Mucosa of descending colon (tissue), 3 donors: Measurements from ENCODE around the gene SLC25A11. TPM values are rescaled to one million over a fixed set of nuclear protein-coding genes. Genes with fewer than 3 reads are reported as not detected.

ENCODE experiments used
- ATAC-seq: fragments of 200-7000 bp; cut with Tn5 transposase; one replicate; pipeline ENCODE4 v1.9.1; 2020; ENCODE audit warnings: mild to moderate bottlenecking, moderate library complexity
- DNase-seq, 3 donors: peaks; one replicate each; pipeline ENCODE4 v3.0.0-alpha.2; 2020
- H3K36me3 ChIP-seq: fragments of 200-600 bp; one replicate; pipeline ENCODE4 v1.8.0; 2021; ENCODE audit warnings: low read depth, mild to moderate bottlenecking
- H3K4me1 ChIP-seq: fragments of 200-600 bp; one replicate; pipeline ENCODE4 v1.8.0; 2021; ENCODE audit warnings: low read depth, mild to moderate bottlenecking
- H3K4me3 ChIP-seq: fragments of 200-600 bp; one replicate; pipeline ENCODE4 v1.8.0; 2021; ENCODE audit warnings: mild to moderate bottlenecking
- H3K9me3 ChIP-seq: fragments of 200-600 bp; one replicate; pipeline ENCODE4 v1.8.0; 2021; ENCODE audit warnings: mild to moderate bottlenecking
- intact Hi-C, 2 donors: fragments of 100-400 bp; cut with DNase I in 1 of 2; cut with micrococcal nuclease in 1 of 2; formaldehyde crosslinking; loops; one replicate each; pipeline versions ENCODE4 v1.11.0 to v1.11.1; 2022; cut with DNase I, micrococcal nuclease
- total RNA-seq, 3 donors: library from RNA; stranded (reverse); fragmentation: NEBNext Ultra II Directional in 2 of 3; extraction: Animal tissue kit (Norgen Biotek cat#: 25700) in 2 of 3; gene quantifications; one replicate each; pipeline versions ENCODE4 v1.2.1 to v1.2.4, GENCODE V29; 2021 to 2023
- TF ChIP-seq, protein P1 (sequence below): fragments of 200-600 bp; IDR thresholded peaks from one replicate; pipeline ENCODE4 v1.8.0; 2022; ENCODE audit warnings: antibody characterized with exemption, mild to moderate bottlenecking
- donor health status: DM: no; HTN: no; CAD: no; lungs with moderate emphysema.
- donor health status: DM: no; HTN: no; CAD: no.
- donor health status: DM: no; HTN: yes; CAD: no.

The SLC25A11 gene
- total RNA-seq, 3 donors from 2014 or later, result 68.4 to 87.2 (median 72.8) TPM

DNA sequence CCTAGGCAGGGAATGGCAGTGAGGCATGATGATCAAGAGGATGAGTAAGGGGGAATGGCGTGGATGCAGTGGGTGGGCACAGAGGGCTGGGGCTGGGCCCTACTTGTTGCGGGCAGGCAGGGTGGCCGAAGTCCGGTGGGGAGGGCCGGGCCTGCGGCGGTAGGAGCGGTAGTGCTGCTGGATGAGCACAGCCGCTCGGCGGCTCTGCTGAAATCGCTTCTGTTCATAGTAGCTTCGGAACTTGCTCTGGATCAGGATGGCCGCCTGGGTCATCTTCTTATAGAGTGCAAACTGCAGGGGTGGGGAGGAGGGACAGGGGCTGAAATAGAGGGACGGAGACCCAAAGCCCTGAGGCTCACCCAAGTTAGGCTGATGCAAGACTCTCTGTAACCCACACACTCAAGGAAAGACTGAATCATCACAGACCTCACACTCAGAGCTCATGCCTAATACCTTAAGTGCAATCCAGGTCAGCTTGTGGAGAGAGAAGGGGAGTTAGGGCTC is 29.3 kb upstream of the SLC25A11 start:
- Histone ChIP-seq H3K9me3 (no peaks in the 10 kb centered on the region), H3K36me3 (peaks cover 8% of the 10 kb centered on the region), H3K4me1 (peaks cover 8% of the 10 kb centered on the region), H3K4me3 (no peak overlapping the region)
- DNase-seq (peak in 1 of 3 donors; percentile 63), ATAC-seq (no peak)
- TF ChIP-seq, protein P1, sequence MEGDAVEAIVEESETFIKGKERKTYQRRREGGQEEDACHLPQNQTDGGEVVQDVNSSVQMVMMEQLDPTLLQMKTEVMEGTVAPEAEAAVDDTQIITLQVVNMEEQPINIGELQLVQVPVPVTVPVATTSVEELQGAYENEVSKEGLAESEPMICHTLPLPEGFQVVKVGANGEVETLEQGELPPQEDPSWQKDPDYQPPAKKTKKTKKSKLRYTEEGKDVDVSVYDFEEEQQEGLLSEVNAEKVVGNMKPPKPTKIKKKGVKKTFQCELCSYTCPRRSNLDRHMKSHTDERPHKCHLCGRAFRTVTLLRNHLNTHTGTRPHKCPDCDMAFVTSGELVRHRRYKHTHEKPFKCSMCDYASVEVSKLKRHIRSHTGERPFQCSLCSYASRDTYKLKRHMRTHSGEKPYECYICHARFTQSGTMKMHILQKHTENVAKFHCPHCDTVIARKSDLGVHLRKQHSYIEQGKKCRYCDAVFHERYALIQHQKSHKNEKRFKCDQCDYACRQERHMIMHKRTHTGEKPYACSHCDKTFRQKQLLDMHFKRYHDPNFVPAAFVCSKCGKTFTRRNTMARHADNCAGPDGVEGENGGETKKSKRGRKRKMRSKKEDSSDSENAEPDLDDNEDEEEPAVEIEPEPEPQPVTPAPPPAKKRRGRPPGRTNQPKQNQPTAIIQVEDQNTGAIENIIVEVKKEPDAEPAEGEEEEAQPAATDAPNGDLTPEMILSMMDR, result no peak
- intact Hi-C loops, result no loop called here

DNA sequence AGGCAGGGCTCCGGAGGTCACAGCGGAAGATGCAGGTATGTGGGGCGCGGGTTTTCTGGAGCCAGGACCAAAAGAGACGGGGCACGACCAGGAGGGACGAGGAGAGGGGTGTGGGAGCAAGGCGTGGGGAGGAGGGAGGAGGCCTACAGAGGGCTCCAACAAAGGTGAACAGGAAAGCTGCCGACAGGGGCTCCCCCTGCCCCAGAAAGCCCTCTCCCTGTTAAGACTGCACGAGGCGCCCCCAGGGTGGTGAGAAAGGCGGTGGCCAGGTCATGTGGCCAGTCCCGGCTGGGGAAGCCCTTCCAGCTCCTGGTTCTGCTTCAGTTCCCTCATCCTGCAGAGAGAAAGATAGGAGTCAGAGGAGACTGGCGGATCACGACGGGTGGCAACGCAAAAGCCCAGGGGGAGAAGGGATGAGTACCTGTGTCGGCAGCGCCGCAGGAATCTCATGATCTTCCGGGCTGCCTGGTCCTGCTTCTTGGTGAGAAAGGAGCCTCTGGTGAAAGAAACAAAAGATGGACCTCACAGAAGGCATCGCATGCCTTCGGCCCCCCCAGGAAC is 28.7 kb upstream of the SLC25A11 start:
- intact Hi-C loops, result no loop called here
- TF ChIP-seq, protein P1, result no peak
- ATAC-seq, result no peak
- H3K36me3 ChIP-seq, result peaks cover 5% of the 10 kb centered on the region
- no peak overlapping the region for H3K4me3 ChIP-seq
- H3K4me1 ChIP-seq, result peaks cover 8% of the 10 kb centered on the region
- no peaks in the 10 kb centered on the region for H3K9me3 ChIP-seq
- DNase-seq, result peak in 1 of 3 donors; percentile 72

DNA sequence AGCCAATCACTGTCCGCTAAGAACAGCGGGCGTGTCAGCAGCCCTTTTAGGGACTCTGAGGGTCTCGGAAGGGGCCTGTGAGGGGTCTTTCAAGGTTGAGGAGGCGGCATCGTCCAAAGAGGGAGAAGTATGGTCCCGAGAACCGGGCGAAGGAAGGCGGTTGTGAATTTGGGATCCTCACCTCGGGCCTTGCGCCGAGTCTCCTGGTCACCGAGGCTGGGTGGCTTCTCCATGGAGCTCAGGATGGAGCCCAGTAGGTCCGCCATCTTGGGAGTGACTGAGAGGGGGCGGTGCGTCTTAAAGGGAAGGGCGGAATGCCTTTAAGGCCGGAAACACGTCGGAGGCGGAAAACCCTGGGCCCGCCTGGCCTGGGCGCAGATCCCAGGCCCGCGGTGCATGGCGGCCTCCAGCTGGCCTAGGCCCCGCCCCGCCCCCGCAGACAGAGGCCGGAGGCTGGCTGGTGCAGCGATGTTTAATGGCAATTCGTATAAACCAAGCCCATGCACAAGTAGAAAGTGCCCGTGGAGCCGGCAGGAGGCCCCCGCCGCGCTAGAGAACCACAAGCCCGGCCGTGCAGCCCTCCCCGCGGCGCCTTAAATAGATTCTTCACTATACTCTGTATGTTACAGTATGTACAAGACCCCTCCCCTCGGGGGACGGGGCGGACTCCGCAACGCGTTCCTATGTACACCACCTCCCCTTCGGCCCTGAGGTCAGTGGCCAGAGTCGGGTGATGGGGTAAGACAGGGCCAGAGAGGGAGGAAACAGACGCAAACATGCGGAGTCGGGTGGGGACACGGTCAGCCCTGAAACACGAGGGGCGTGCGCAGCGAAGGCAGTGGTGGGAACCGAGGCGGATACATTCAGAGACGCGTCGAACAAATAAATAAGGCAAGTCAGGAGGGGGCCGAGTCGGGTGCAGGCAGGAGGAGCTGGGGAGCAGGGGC is 28.0 kb upstream of the SLC25A11 start, which contains the start of gene SPAG7:
Gene SPAG7 (minus strand): TSS at position 279 of the 947 bp plus-strand sequence. CDS start 13 bp downstream, at position 266.
- Histone ChIP-seq H3K4me1 (peaks cover 8% of the 10 kb centered on the region), H3K4me3 (peak within 1 kb of the TSS; percentile 37), H3K9me3 (no peaks in the 10 kb centered on the region), H3K36me3 (peaks cover 5% of the 10 kb centered on the region)
- peak; percentile 87 for ATAC-seq
- intact Hi-C loops, result no loop called here
- peak; percentile 95 to 97 (median 97) for DNase-seq
- TF ChIP-seq, protein P1, result no peak

DNA sequence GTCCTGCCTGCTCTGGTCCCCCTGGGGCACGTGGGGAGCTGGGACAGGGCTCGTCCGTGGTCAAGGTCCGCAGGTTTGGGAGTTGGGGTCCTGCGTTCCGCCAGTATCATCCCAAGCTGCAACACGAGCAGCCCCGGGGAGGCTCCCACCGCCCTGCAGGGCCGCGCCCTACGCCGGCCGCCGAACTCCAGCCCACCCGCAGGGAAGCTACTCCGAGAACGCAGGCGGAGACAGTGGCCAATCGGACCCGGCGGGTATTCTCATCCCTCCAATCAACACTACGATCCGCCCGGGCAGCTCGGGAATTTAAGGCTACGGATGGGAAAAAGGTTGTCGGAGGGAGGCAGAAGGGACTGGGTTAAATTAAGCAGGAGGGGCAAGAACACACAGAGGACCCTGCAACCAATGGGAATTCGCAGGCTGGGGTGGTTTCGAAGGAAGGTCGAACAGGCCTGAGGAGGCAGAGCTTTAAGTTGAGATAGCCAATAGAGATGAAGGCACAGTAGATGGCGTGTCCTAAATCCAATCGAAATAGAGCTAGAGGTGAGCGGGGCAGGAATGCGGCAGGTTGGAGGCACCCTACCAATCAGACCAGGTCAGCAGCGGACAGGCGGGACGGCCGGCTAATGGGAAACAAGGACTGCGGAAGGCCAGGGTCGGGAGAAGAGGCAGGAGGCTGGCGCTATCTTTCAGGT is 27.1 kb upstream of the SLC25A11 start:
- DNase-seq (peak; percentile 96 to 99 (median 96)), ATAC-seq (peak; percentile 88)
- intact Hi-C loops, result no loop called here
- Histone ChIP-seq H3K9me3 (no peaks in the 10 kb centered on the region), H3K36me3 (peaks cover 5% of the 10 kb centered on the region), H3K4me3 (peak overlapping the region; percentile 37), H3K4me1 (peaks cover 8% of the 10 kb centered on the region)
- TF ChIP-seq, protein P1, result no peak

DNA sequence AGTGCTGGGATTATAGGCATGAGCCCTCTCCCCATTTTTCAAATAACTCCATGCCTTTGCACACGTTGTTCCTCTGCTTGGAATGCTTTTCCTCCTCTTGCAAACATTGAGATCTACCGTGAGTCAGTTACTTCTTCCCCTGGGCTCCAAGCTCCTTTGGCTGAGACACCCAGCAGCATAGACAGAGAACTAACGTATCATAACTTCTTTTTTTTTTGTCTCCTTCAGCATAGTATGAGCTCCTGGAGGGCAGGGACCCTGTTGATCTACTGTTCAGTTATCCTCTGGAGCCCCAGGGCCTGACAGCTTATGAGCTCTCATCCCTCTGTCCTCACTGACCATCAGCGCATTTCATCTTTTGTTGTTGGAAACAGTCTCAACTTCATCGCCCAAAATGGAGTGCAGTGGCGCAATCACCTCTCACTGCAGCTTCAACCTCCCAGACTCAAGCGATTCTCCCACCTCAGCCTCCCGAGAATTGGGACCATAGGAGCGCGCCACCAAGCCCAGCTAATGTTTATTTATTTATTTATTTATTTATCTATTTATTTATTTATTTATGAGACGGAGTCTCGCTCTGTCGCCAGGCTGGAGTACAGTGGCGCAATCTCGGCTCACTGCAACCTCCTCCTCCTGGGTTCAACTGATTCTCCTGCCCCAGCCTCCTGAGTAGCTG is 25.6 kb upstream of the SLC25A11 start:
- Histone ChIP-seq H3K4me3 (no peak overlapping the region), H3K9me3 (no peaks in the 10 kb centered on the region), H3K4me1 (peaks cover 8% of the 10 kb centered on the region), H3K36me3 (peaks cover 5% of the 10 kb centered on the region)
- DNase-seq (no peak), ATAC-seq (no peak)
- intact Hi-C loops, result no loop called here
- TF ChIP-seq, protein P1, result no peak
